Tibial artery (tissue), 4 donors: ENCODE measurements around the gene EYA3.

Experiments
- DNase-seq, 2 donors: peaks; one replicate each; pipeline ENCODE4 v3.0.0-alpha.2; 2019
- H3K27ac ChIP-seq, 2 donors: fragments of 200-600 bp; sonication (generic) in 1 of 2; 1 replicate in 1 of 2; 2 replicates in 1 of 2; pipeline ENCODE4 v1.5.1; 2018 to 2019; ENCODE audit warnings: mild to moderate bottlenecking in 1 of 2
- H3K27me3 ChIP-seq, 2 donors: fragments of 200-600 bp; sonication (generic) in 1 of 2; one replicate each; pipeline versions ENCODE4 v1.5.1 to v1.6.0; 2016 to 2019
- H3K36me3 ChIP-seq, 3 donors: fragments of 200-600 bp; sonication (generic) in 2 of 3; one replicate each; pipeline ENCODE4 v1.5.1; 2016 to 2019; ENCODE audit warnings: mild to moderate bottlenecking in 2 of 3
- H3K4me1 ChIP-seq, 4 donors: fragments of 200-600 bp; sonication (generic) in 2 of 4; 1 replicate in 3 of 4; 2 replicates in 1 of 4; pipeline ENCODE4 v1.5.1; 2016 to 2019
- H3K4me3 ChIP-seq, 2 donors: fragments of 200-600 bp; sonication (generic) in 1 of 2; 1 replicate in 1 of 2; 2 replicates in 1 of 2; pipeline ENCODE4 v1.5.1; 2018 to 2019; ENCODE audit warnings: mild to moderate bottlenecking in 2 of 2
- H3K9me3 ChIP-seq, 3 donors: fragments of 200-600 bp; sonication (generic) in 1 of 3; one replicate each; pipeline ENCODE4 v1.5.1; 2016 to 2019
- CTCF ChIP-seq, 2 experiments: fragments of 200-600 bp in 1 of 2; fragments of 450-650 bp in 1 of 2; IDR thresholded peaks; one replicate each; pipeline ENCODE4 v1.5.1; 2017 to 2019; ENCODE audit warnings: antibody characterized with exemption in 2 of 2, mild to moderate bottlenecking in 1 of 2, moderate library complexity in 1 of 2
- intact Hi-C: fragments of 100-400 bp; cut with DNase I; formaldehyde crosslinking; loops from one replicate; pipeline ENCODE4 v1.15.0; 2023; ENCODE audit warnings: low total_unique reads

Gene EYA3

DNA sequence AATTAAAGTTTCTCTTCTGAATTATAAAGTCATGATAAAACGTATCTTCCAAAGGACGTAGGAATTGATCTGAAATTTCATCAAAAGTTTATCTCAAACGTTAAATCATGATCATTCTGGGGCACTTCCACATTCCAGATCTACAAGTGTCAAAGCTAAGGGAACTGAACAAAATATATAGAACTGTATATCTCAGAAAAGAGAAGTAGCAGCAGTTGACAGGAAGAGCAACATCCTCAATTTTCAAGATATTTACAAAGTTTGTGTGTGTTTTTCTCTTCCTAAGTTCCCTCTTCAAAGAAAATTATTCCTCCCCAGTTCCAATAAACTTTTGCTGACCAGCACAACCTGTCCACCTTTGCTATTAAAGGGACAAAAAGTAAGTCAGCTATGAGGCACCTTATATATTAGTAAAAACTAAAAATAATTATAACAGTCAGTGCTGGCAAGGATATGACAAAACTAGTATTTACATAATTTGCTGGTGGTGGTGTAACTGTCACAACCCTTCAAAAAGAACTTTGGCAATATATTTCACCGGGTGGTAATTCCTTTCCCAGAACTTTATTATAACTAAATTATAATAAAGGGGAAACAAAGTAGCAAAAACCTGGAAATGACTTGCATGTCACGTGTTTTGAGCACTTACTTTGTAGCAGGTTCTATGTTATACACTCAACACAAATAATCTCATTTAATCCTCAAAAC, 38.5 kb upstream of the EYA3 start:
- no peaks in the 10 kb centered on the region for H3K36me3 ChIP-seq
- H3K4me1 ChIP-seq: no peaks in the 10 kb centered on the region
- H3K9me3 ChIP-seq: no peaks in the 10 kb centered on the region
- DNase-seq: no peak
- H3K27ac ChIP-seq: no peak overlapping the region
- H3K4me3 ChIP-seq: no peak overlapping the region
- peaks cover 0 to 25% of the 10 kb centered on the region in 2 donors for H3K27me3 ChIP-seq
- intact Hi-C loops: no loop called here
- TF ChIP-seq CTCF (IDR thresholded peaks at IDR 0.05): no peak

DNA sequence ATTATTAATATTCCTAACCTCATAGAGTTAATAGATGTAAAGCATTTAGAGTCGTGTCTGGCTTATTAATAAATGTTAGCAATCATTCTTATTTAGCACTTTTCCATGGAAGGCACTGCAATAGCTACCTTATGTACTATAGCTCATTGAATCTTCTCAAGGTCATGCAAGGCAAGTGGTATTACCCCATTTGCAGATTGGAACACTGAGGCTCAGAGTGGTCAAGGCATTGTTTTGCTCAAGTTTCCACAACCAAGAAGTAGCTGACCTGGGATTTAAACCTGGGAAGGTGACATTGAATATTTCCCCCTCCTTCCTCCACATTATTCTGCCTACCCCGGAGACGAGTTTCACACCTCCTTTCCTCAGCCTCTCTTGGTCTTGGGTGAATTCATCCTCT, 37.8 kb upstream of the EYA3 start:
- H3K4me1 ChIP-seq: no peaks in the 10 kb centered on the region
- intact Hi-C loops: no loop called here
- no peak overlapping the region for H3K27ac ChIP-seq
- no peaks in the 10 kb centered on the region for H3K9me3 ChIP-seq
- no peaks in the 10 kb centered on the region for H3K36me3 ChIP-seq
- no peak for DNase-seq
- peaks cover 0 to 25% of the 10 kb centered on the region in 2 donors for H3K27me3 ChIP-seq
- H3K4me3 ChIP-seq: no peak overlapping the region
- TF ChIP-seq CTCF (IDR thresholded peaks at IDR 0.05): no peak

- H3K4me1 ChIP-seq: no peaks in the 10 kb centered on the region
- peaks cover 0 to 16% of the 10 kb centered on the region in 2 donors for H3K27me3 ChIP-seq
- TF ChIP-seq CTCF (IDR thresholded peaks at IDR 0.05): no peak
- H3K4me3 ChIP-seq: no peak overlapping the region
- H3K27ac ChIP-seq: no peak overlapping the region
- intact Hi-C loops: no loop called here
- no peaks in the 10 kb centered on the region for H3K9me3 ChIP-seq
- no peaks in the 10 kb centered on the region for H3K36me3 ChIP-seq
- DNase-seq: no peak
Observed at GRCh38 chr1:28123461-28123961, 35.1 kb upstream of the EYA3 start.

- no peak overlapping the region for H3K27ac ChIP-seq
- no peaks in the 10 kb centered on the region for H3K9me3 ChIP-seq
- H3K4me3 ChIP-seq: no peak overlapping the region
- peaks cover 0 to 10% of the 10 kb centered on the region in 2 donors for H3K27me3 ChIP-seq
- no peak for DNase-seq
- no peak for TF ChIP-seq CTCF (IDR thresholded peaks at IDR 0.05)
- H3K4me1 ChIP-seq: no peaks in the 10 kb centered on the region
- intact Hi-C loops: no loop called here
- H3K36me3 ChIP-seq: no peaks in the 10 kb centered on the region
Observed at GRCh38 chr1:28122183-28122582, 33.8 kb upstream of the EYA3 start.

- Histone ChIP-seq H3K27me3 (no peaks in the 10 kb centered on the region), H3K36me3 (no peaks in the 10 kb centered on the region), H3K4me3 (no peak overlapping the region), H3K9me3 (no peaks in the 10 kb centered on the region), H3K4me1 (no peaks in the 10 kb centered on the region), H3K27ac (no peak overlapping the region)
- no peak for DNase-seq
- no peak for TF ChIP-seq CTCF (IDR thresholded peaks at IDR 0.05)
- intact Hi-C loops: no loop called here
Observed at GRCh38 chr1:28119556-28119955, 31.1 kb upstream of the EYA3 start.
